ENCODE measurements around the gene CHSY1. TPM values are rescaled to one million over a fixed set of nuclear protein-coding genes. Genes with fewer than 3 reads are reported as not detected.

CHSY1 gene
- total RNA-seq, 1 donor = 40.9 TPM

GRCh38 chr15:101156061-101156460 lies 95.8 kb downstream of the CHSY1 start:
- TF ChIP-seq CTCF (IDR thresholded peaks at IDR 0.05; ENCODE audit: insufficient read depth, low read length) = no peak
- no peak for DNase-seq (ENCODE audit: low read depth)
- no peak overlapping the region for H3K4me3 ChIP-seq (ENCODE audit: low read depth, low read length)

- no peak overlapping the region for H3K4me3 ChIP-seq (ENCODE audit: low read depth, low read length)
- no peak for DNase-seq (ENCODE audit: low read depth)
- no peak for TF ChIP-seq CTCF (IDR thresholded peaks at IDR 0.05; ENCODE audit: insufficient read depth, low read length)
Measured at GRCh38 chr15:101153801-101154656, 97.8 kb downstream of the CHSY1 start.

- no peak for DNase-seq (ENCODE audit: low read depth)
- H3K4me3 ChIP-seq (ENCODE audit: low read depth, low read length) = no peak overlapping the region
- TF ChIP-seq CTCF (IDR thresholded peaks at IDR 0.05; ENCODE audit: insufficient read depth, low read length) = peak; percentile 44
Measured at GRCh38 chr15:101152914-101153313, 98.9 kb downstream of the CHSY1 start.

- TF ChIP-seq CTCF (IDR thresholded peaks at IDR 0.05; ENCODE audit: insufficient read depth, low read length) = no peak
- DNase-seq (ENCODE audit: low read depth) = no peak
Measured at GRCh38 chr15:101151288-101151687, 100.6 kb downstream of the CHSY1 start.

GRCh38 chr15:101150723-101151040 lies 101.2 kb downstream of the CHSY1 start:
- TF ChIP-seq CTCF (IDR thresholded peaks at IDR 0.05; ENCODE audit: insufficient read depth, low read length) = no peak
- no peak overlapping the region for H3K4me3 ChIP-seq (ENCODE audit: low read depth, low read length)
- no peak for DNase-seq (ENCODE audit: low read depth)

More at GRCh38 chr15:101151288-101151687, 100.6 kb downstream of the CHSY1 start:
- H3K4me3 ChIP-seq (ENCODE audit: low read depth, low read length) = no peak overlapping the region

GRCh38 chr15:101149864-101150722 lies 101.8 kb downstream of the CHSY1 start:
- no peak for TF ChIP-seq CTCF (IDR thresholded peaks at IDR 0.05; ENCODE audit: insufficient read depth, low read length)
- DNase-seq (ENCODE audit: low read depth) = no peak
- H3K4me3 ChIP-seq (ENCODE audit: low read depth, low read length) = no peak overlapping the region
